Endothelial cell of hepatic sinusoid (primary cell): ENCODE results near the gene DYRK1A.
"Not testable (repeated sequence)": the region's sequence is repeated elsewhere in the genome, so short reads cannot be mapped to it uniquely, and the experiment has no call there.

ENCODE experiments used
- in situ Hi-C: cut with HindIII; loops from 2 replicates; pipeline ENCODE4 v1.10.0; 2017; ENCODE audit warnings: low sequenced_read_pairs

Gene DYRK1A

DNA sequence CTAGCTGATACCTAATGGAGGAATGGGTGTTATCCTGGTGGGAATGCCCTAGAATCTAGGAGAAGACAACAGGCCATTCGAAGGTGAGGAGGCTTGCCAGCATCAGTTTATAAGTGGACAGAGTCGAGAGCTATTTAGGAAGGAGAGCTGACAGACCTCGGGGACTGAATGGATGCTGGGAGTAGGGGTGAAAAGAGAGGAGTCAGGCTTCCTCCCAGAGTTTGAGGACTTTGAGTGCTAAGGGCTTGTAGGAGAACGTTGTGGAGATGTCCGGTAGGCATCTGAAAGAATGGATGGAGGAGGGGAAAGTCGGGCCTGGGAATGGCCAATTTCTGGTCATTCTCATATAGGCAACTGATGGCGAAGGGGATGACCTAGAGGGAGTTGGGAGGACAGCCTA, 155.1 kb downstream of the DYRK1A start:
- in situ Hi-C loops = loop anchor here (5.0 to 10.0 kb wide), 2 partner anchors 96 to 317 kb away; no protein-coding TSS in a partner anchor

DNA sequence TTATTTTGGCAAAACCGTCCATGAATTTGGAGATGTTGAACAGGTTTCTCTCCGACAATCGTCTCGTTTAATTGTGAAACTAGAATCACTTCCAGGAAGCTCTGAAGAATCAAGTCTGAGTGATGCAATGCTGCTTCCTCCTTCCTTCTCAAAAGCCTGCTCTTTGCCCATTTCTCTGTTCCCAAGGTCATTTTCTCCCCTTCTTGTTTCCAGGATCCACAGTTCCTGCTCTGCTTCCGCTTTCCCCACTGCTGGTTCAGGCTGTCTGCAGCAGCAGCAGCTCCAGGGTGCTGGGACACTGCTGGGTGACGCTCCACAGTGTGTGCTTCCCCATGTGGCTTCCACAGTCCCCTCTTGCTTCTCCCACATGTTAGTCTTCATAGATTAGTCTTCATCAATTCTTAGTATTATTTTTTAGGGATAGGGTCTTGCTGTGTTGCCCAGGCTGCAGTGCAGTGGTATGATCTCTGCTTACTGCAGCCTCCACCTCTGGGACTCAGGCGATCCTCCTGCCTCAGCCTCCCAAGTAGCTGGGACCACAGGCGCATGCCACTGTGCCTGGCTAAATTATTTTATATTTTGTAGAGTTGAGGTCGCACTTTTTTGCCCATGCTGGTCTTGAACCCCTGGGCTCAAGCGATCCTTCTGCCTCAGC, 156.2 kb downstream of the DYRK1A start:
- in situ Hi-C loops = loop anchor here (5.0 to 10.0 kb wide), 2 partner anchors 95 to 318 kb away; no protein-coding TSS in a partner anchor

GRCh38 chr21:37524944-37525343, 158.4 kb downstream of the DYRK1A start:
- in situ Hi-C loops = loop anchor here (5.0 to 10.0 kb wide), 2 partner anchors 92 to 320 kb away; no protein-coding TSS in a partner anchor

DNA sequence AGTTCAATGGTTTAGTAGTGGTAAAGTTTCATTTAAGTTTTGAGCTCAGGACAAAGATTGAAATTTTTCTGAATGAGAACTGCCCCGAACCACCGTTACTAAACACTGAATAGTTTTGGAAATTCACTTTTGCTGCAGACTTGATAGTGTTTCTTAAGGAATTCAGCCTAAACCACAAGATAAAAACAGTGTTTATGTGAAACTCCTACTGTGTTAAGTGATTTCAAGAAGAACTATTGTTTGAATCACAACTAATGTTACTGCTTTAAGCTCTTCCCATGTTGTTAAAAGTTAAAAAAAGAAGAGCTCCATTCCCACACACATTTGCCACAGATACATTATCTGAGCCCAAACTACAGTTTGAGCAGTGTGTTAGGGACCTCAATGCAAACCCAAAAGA, 159.2 kb downstream of the DYRK1A start:
- in situ Hi-C loops = loop anchor here (10.0 kb wide), 1 partner anchor 321 kb away; no protein-coding TSS in a partner anchor

GRCh38 chr21:37527103-37527502, 160.5 kb downstream of the DYRK1A start:
- in situ Hi-C loops = loop anchor here (10.0 kb wide), 1 partner anchor 322 kb away; no protein-coding TSS in a partner anchor

- in situ Hi-C loops = loop anchor here (10.0 kb wide), 1 partner anchor 323 kb away; no protein-coding TSS in a partner anchor
These were observed 161.1 kb downstream of the DYRK1A start for GRCh38 chr21:37527716-37528115.

DNA sequence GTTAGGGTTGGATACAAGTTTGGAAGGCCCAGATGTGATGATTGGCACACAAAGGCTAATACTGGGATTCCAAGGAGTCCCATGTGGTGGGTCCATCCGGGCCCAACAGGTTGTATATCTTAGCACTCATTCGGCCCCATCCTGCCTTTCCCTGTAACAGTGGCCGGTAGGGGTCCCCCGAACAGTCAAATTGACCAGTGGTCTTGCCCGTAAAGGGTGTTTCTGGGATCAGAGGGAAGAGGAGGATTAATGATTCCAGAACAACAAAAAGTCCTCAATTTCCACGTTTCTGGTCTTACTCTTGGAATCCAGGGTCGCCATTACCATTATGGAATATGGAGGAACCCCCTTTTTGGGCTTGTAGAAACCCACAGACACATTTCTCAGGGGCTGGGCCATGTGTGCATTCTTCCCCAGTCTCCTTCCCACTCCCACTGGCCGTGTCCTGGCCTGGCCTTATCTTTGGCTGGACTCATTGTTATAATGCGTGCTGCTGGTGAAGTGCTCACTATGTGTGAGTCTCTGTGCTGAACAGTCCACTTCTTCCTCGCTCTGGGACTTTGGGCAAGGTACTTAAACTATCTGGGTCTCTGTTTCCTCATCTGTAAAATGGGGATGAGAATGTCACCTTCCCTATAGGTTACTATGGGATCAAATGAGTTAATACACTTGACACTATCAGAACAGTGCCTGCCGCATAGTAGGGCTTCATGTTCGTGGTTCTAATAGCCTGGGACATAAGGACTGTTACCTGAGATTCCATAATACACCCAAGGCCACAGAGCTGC, 161.8 kb downstream of the DYRK1A start:
- in situ Hi-C loops = loop anchor here (10.0 kb wide), 1 partner anchor 324 kb away; no protein-coding TSS in a partner anchor

GRCh38 chr21:37529649-37530048, 163.1 kb downstream of the DYRK1A start:
- in situ Hi-C loops = loop anchor here (10.0 kb wide), 1 partner anchor 325 kb away; no protein-coding TSS in a partner anchor

- in situ Hi-C loops = no loop called here
These were observed 164.4 kb downstream of the DYRK1A start for GRCh38 chr21:37530901-37531351.

DNA sequence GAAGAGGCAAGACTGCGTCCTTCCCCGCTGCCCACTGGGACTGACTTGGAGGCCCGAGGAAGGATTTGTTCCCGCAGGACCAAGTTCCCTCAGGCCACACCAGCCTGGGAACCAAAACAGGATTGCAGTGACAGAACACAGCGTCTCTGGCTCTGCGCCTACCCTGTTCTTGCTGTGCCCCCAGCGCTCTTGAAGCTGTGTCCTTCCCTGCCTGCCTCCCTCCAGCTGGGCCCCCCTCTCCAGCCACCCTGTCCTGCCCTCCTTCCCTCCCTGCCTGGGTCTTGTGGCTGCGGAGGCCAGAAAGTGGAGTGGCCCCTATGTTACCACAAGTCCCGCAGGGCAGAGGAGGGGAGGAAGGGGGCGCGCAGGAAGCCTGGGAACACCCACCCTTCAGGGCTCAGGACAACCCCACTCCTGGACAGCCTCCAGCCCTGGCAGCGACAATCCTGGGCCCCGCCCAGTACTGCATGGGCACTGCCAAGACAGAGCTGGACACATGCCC, 164.9 kb downstream of the DYRK1A start:
- in situ Hi-C loops = no loop called here

GRCh38 chr21:37532868-37533780, 166.6 kb downstream of the DYRK1A start:
- in situ Hi-C loops = no loop called here

- in situ Hi-C loops = no loop called here
These were observed 167.9 kb downstream of the DYRK1A start for GRCh38 chr21:37534431-37534830.

GRCh38 chr21:37535130-37535529, 168.6 kb downstream of the DYRK1A start:
- in situ Hi-C loops = no loop called here

GRCh38 chr21:37535672-37536071, 169.1 kb downstream of the DYRK1A start:
- in situ Hi-C loops = no loop called here

- in situ Hi-C loops = no loop called here
These were observed 170.2 kb downstream of the DYRK1A start for GRCh38 chr21:37536616-37537278.

- in situ Hi-C loops = no loop called here
These were observed 170.9 kb downstream of the DYRK1A start for GRCh38 chr21:37537391-37537996.

- in situ Hi-C loops = no loop called here
These were observed 172.5 kb downstream of the DYRK1A start for GRCh38 chr21:37538971-37539590.

GRCh38 chr21:37541128-37541527, 174.6 kb downstream of the DYRK1A start:
- in situ Hi-C loops = not testable (repeated sequence)

DNA sequence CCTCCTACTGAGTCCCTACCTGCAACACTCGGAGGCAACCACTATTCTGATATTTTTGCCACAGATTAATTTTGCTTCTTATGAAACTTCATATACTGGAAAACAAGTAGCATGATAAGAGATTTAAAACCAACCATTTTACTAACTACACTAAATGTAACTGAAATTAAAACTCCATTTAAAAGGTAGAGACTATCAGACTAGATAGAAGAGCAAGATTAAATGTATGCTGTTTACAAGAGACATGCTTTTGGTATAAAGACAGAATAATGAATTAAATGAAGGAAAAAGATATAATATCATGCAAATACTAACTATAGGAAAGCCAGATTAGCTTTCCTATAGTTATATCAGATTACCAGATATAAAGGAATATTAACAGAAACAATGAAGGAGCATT, 175.9 kb downstream of the DYRK1A start:
- in situ Hi-C loops = no loop called here
